ENCODE data around the gene TMEM169.

Gene TMEM169, protein sequence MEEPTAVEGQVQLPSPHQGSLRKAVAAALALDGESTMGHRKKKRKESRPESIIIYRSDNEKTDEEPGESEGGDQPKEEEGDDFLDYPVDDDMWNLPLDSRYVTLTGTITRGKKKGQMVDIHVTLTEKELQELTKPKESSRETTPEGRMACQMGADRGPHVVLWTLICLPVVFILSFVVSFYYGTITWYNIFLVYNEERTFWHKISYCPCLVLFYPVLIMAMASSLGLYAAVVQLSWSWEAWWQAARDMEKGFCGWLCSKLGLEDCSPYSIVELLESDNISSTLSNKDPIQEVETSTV

DNA sequence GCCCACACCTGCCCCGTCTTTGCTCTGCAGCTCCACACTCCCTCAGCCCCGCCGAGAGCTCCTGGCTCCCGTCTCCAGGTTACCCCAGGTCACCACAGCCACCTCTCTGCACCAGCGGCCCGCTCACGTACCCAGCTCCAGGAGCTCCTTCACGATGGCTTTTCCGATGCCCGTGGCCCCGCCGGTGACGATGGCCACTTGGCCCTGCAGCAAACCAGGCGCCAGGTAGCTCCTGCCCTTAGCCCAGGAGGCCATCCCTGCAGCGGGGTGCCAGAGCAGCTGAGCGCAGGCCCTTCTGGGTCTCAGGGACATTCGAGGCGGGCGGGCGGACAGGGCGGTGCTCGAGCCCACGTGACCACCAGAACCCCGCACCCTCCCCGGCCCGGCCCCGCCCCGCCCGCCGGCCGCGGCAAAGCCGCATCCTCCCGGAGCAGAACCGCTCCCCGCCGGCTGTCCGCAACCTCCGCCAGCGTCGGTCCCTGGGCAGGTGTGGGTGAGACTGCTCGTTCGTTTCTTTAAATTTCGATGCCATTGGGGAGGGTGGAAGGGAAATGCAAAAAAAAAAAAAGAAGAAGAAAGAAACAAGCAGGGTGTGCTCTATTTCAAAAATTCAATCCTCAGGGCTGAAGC lies at the start of gene TMEM169, which contains the start of gene PECR:
Gene TMEM169 (plus strand): TSS at position 433 of the 630 bp plus-strand sequence. CDS start 14,045 bp downstream, outside the sequence.
Gene PECR (minus strand): TSS at position 323 of the 630 bp plus-strand sequence. CDS start 68 bp downstream, at position 255.
- peak; percentile 47 for DNase-seq

DNA sequence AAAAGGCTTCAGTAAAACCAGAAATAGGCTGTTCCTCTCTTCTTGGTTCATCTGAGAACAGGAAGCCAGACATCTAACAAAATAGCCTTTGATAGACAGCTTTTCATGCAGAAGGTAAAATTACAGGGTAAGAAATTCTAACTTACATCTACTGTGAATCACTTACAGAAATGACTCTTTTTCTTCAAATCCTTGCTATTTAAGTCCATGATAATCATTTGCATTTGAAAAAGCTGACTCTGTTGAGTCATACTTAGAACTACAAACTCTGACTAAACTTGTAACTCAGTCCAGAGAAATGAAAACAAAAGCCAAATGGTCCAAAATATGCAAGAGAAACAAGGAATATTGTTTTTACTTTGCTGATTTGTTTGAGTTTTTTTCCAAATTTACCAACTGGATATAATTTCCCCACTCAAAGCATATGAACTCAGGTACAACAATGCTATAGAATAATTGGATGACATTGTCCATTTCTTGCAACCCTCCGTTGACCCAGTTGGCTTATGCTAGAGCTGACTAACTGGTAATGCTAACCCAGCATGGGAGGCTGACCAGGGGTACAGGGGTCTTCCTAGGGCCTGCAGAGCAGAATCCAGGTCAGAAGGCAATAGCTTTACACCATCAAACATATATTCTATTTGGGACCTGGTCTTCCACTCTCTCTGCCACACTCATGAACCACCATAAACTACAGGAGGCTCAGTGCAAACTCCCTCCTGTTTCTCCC lies 49.6 kb upstream of the TMEM169 start:
- DNase-seq: no peak

- DNase-seq: no peak
Measured at GRCh38 chr2:216033403-216033802, 48.3 kb upstream of the TMEM169 start.

DNA sequence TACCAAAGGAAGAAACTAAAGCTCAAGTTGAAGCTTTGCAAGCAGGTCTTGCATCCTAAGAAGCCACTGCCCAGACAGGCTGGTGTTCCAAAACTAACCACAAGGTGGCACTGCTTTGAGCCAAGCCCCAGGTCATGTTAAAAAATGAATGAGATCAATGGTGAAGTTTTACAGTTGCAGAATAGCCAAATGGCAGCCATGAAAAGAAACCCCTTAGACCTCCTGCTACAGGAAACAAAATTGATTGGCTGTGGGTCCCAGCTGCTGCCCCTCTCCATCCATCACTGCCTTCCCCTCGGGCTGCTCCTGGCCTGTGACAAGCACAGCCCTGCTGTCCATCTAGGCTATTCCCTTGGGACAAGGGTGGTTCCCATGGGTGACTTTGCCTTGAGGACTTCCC lies 47.7 kb upstream of the TMEM169 start:
- DNase-seq: no peak

- no peak for DNase-seq
Measured at GRCh38 chr2:216039918-216040317, 41.8 kb upstream of the TMEM169 start.

- no peak for DNase-seq
Measured at GRCh38 chr2:216041438-216041837, 40.3 kb upstream of the TMEM169 start.

DNA sequence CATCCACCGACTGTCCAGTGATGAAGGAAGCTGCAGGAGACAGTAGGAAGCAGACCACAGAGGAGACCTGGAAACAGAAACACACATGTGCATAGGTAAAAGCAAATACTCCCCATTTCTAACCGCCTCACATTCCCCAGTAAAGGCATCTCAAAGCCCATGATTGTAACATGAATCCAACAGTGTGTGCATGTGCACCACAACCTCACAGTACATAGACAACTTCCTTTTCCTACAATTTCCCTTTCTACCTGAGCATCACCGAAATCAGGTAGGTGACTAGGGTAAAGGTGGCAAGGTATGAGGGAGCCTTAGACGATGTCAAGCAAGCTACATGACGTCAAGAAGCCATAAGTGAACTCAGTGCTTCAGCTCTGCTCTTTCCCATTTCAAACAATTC lies 37.8 kb upstream of the TMEM169 start:
- DNase-seq: no peak

DNA sequence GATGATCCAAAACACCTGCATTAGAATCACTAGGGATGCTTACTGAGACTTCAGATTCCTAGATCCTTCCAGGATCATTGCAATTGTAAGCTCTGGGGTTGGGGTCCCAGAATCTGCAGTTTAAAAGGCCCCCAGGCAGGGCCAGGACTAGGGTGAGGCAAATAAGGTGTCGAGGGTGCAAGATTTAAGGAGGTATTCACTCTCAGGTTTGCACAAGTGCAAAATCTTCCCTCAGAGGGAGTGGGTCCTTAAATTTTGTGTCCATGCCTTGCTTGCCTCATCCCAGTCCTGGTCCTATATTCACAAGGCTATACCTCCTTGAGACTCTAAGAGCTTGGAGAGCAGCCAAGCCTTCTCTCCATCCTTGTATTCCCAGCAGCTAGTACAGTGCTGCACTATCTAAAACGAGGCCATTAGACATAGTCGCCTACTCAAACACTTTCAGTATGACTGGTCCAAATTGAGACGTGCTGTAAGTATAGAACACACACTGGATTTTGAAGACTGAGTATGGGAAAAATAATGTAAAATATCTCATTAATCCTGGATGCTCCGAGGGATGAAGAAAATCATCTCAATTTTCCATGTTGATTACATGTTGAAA lies 36.7 kb upstream of the TMEM169 start:
- DNase-seq: no peak

GRCh38 chr2:216047397-216047796 lies 34.3 kb upstream of the TMEM169 start:
- no peak for DNase-seq

DNA sequence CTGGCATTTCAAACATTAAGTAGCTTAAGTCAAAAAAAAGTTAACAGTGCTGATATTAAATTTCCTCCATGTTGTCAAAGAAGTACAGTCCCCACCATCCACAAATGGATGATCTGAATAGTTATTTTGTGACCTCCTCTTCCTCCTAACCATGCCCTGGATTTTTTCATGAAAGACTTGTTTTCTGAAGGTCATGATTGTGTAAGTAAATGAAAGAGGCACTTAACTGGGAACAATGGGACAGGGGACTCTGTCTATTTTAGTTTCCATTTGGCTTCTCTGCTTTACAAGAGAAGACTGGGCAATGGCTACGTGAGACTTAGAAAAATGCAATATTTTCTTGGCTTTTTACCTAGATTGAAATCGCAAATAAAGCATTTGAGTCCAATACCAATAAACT lies 32.3 kb upstream of the TMEM169 start:
- no peak for DNase-seq

GRCh38 chr2:216051350-216051749 lies 30.4 kb upstream of the TMEM169 start:
- no peak for DNase-seq

GRCh38 chr2:216052420-216052819 lies 29.3 kb upstream of the TMEM169 start:
- DNase-seq: no peak

DNA sequence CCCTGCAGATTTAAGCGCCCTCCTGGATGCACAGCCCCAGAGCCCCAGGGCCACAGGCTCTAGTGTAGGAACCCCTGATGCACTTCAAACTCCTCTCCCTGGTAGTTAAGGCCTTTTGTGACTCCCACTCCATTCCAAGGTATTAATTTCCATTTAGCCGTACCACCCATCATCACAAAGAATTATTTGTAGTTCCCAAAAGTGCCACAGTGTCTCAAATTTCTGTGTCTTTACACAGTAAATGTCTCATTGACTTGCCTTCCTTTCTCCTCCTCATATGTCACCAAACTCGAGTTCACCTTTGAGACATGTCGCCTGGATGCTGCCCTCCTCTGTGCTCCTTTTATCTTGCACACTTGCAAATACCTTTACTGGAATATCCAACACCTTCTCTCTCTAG lies 26.0 kb upstream of the TMEM169 start:
- DNase-seq: no peak

GRCh38 chr2:216056739-216057138 lies 25.0 kb upstream of the TMEM169 start:
- no peak for DNase-seq

- DNase-seq: no peak
Measured at GRCh38 chr2:216057688-216058193, 24.0 kb upstream of the TMEM169 start.

DNA sequence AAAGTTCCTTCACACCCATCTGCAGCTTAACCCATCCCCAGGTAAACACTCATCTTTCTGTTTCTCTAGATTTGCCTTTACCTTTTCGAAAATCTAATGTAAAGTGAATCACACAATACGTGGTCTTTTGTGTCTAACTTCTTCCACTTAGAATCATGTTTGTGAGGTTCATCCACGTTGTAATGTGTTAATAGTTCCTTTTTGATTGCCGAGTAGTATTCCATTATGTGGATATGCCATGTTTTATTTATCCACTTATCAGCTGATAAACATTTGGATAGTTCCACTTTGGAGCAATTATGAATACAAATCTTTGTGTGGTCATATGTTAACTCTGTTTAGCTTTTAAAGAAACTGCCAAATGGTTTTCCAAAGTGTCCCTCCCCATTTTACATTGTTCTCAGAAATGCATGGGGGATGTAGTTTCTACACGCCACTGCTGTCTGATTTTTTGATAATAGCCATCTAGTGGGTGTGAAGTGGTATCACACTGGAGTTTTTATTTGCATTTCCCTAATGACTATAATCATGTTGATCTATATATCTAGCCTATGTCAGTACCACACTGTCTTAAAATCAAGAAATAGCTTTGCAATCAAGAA lies 22.4 kb upstream of the TMEM169 start:
- no peak for DNase-seq

DNA sequence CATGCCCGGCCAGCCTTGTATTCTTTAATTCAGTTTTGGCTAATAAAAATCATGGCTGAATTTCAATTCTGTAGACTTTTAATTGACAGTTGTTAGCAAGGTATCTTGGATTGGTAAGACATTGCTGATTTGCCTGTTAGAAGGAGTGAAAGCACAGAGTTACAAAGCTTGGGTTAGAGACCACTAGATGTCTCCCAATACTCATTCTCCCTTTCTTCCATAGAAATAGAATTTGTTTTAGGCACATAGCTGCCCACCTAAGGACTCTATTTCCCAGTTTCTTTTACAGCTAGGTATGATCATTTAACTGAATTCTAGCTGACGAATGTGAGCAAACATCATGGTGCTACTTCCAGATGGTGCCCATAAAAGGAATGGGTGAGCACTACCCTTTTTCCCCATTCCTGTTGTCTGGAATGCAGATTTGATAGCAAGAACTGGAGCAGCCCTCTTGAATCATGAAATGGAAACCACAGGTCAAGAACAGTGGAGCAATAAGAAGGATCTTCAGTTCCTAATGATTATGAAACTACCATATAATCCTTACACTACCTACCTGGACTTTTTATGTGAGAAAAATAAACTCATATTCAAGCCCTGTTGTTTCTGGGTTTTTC lies 17.6 kb upstream of the TMEM169 start:
- DNase-seq: no peak

DNA sequence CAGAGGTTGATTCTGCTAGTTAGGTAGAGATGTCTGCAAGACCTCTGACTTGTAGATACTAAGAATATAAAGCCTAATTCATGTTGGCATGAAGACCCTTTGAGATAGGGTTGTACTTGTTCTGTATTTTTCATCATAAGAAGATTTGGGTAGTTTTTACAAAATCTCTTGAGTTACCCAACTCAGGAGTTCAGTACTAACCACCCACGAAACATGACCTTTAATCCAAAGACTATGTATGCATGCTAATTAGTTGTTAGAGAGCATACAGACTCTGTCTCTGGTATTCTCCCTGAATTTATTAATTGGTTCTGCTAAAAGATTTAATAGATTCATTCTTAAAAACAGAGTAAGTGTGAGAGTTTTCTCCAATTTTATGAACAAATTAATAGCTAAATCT lies 17.1 kb upstream of the TMEM169 start:
- no peak for DNase-seq

GRCh38 chr2:216066230-216066629 lies 15.5 kb upstream of the TMEM169 start:
- no peak for DNase-seq

DNA sequence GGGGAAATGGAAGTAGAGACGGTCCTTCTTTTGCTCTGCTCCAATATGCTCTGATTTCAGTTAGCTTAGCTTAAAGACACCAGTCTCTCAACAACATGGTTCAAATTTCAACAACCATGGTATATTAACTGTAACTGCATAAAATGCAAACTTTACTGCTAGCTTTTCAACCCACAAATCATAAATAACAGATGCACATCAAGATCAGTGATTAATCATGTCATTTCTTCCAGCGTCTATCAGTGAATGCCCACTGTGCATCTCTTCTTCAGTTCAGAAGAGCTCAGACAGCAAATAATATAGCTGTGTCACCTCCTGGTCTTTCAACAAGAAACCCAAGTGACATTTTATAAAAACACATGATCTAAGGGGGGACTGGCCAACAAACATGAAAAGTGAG lies 12.7 kb upstream of the TMEM169 start:
- no peak for DNase-seq

DNA sequence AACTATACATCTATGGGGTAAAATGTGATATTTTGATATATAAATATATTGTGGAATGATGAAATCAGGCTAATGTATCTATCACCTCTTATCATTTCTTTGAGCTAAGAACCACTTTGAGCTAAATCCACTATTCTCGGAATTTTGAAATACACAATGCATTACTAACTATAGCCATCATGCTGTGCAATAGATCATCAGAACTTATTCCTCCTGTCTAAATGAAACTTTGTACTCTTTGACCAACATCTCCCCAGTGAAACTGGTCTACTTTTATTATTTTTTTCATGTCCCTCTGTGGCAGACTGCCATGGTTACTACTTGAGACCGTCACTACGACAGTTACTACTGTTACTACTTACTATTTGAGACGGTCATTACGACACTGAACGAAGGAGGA lies 11.5 kb upstream of the TMEM169 start:
- no peak for DNase-seq

DNA sequence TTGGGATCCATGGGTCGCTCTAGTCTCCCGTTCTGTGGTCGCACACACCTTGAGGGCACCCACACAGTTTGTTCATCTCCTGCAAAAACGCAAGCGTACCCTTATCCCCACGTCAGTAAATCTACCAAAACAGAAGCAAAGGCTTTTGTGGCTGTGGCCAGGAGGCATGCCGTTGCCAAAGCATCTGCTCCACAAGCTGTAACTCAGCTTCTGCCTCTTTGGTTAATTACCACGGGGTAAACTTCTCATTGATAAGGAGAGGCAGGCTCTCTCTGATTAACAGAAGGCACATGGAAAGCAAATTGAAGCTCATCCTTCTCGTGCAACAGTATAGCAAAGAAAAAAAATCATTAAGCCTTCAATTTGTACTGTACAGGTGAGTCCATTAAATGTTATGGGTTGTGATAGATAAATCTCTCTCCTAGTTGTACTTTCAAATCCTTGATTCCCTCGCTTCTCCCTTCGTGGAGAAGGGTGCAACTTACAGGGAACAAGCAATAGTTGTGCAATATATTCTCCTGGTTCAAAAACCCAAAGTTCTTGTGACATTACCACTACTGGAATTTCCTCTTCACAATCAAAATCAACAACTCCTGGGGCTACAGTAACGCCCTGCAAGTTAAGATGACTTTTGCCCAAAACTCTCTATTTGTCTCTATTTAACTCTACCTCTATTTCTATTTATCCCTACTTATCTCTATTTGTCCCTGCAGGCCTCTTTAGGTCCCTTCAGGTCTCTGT lies 10.4 kb upstream of the TMEM169 start:
- DNase-seq: no peak
